GM19395 (cell line): ENCODE data around the gene CCDC102B.
"Not testable (repeated sequence)": the region's sequence is repeated elsewhere in the genome, so short reads cannot be mapped to it uniquely, and the experiment has no call there.

Experiments used
- ATAC-seq: cut with Tn5 transposase; IDR thresholded peaks from one replicate; pipeline ENCODE4 v1.9.1; 2021; ENCODE audit warnings: mild to moderate bottlenecking, moderate library complexity; ENCODE audit not compliant: unreplicated experiment

Gene CCDC102B

DNA sequence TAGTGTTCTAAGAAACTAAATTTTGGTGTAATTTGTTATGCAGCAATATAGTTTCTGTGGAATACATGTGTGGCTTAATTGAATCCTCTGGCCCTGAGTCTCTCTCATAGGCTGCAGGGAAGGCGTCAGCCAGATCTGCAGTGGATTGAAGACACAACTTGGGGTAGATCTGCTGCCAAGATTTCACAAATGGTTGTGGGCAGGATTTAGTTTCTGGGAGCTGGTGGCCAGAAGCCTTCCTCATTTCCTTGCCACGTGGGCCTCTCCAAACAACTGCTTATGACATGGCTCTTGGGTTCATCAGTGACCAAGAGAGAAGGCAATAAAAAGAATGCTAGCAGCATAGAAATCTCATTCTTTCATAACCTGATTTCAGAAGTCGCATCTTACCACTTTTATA lies 28.2 kb downstream of the CCDC102B start:
- ATAC-seq, result no peak

DNA sequence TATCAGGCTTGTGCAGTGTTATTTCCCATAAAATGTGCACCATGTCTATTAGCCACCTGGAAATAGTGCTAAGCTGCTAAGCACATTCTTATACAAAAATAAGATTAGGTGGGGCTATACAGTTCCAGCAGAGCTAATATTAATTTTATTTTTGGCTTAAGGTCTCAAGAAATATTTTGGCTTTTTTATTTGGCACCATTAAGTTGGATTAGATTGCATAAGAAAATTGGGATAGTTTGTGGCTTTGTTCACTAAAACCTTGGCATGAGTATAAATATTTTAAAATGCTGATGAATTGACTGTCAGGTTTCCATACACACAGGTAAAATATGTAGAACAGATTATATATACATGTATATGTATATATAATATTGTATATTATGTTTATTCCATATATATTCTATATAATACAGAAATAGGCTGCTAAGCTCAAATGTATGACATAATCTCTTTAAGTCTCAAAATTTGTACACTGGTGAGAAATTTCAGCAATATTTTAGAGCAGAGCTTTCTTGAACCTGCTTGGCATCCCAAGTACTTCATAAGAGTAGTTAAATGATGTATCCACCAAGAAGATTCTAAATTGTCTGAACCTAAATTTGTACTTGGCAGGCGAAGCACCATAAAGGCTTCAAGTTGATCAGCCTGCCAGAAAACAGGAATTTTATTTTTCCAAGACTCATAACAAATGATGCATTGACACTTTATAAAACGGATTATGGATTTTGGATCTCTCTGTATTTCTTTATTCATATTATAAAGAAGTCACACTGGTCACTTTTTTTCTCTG lies 32.6 kb downstream of the CCDC102B start:
- no peak for ATAC-seq

DNA sequence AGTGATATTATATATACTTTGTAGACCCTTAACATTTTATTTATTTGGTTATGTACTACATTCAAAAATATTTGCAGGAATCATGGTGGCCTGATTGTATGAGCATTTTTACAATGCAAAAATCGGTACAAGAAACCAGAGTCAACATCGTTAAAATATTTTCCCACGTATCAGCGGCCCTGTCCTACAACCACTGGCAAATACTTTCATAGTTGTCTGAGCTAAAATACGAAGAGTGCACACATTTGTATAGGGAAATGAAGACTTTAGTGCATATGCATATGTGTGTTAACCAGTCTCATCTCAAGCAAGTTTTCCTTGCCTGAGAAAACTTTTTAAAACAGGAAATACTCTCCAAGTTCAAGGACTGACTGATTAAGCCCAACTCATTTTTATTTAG lies 35.9 kb downstream of the CCDC102B start:
- ATAC-seq, result no peak

GRCh38 chr18:68837665-68838451 lies 40.0 kb downstream of the CCDC102B start:
- ATAC-seq, result no peak

DNA sequence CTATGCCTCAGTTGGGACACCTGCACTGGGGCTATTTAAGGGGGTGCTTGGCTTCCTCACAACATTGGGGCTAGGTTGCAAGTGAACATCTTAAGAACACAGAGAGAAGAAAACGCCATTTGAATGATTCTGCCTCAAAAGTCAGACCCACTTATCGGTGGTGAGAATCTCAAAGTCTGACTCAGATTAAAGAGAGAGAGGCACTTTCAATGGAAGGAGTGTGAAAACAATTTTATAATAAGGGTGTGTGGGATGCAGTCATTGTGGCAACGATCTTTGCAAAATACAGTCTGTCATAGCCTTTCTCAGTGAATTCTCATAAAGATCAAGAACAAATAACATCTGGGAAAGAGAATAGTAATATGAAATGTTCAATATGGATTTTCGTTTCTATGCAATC lies 41.8 kb downstream of the CCDC102B start:
- ATAC-seq, result no peak

GRCh38 chr18:68840554-68841263 lies 42.8 kb downstream of the CCDC102B start:
- no peak for ATAC-seq

GRCh38 chr18:68841301-68841700 lies 43.4 kb downstream of the CCDC102B start:
- no peak for ATAC-seq

GRCh38 chr18:68842951-68843350 lies 45.1 kb downstream of the CCDC102B start:
- no peak for ATAC-seq

DNA sequence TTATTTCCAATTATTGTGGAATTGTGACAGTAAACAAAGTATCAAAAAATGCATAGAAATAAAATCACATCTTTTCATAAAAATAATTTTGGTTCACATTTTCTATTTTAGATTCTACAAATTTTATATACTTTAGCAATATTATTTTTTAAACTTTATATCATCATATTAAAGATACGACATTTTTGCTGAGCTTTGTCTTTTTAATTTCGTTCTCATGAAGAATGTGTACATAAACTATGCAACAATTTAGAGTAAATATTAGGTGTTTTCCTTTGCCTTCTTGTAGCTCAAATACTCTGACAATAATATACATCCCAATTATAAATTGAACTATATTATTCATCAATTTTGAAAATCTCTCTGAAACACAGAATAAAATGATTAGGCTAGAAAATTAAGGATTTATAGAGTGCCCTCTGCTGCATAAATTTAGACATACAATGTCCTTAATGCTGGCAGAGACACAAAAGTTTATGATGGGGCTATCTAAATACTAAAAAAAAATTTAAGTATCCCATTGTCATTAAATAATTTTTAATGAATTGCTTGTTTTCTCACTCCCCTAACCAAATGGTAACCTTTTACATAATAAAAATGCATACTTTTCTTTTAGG lies 45.7 kb downstream of the CCDC102B start:
- ATAC-seq, result no peak

DNA sequence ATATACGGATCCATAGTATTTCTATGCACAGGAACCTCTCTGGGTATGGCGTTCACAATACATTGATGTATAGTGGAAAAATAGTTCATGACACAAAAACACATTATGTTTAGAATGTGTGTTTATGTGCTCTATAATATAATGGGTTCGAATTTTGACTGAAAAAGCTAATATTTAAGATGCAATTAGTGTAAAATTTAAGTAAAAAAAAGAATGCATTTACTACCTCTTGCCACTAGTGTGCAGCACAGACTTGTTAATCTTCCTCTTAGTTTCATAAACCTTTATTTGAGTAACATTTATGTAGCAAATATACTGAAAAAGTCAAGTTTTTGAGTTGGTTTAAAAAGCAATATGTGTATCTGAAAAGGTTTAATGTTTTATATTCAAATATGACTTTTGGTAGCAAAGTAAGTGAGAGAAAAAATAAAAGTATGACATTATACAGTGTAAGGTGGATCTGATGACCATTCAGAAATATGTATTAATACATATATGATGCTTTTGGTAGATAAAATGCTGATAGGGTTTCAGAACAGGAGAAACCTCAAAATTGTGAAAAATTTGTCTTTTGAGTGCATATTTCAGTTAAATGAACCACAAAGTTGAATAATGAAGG lies 49.4 kb downstream of the CCDC102B start:
- ATAC-seq, result peak; percentile 76

- ATAC-seq, result no peak
These were observed 50.4 kb downstream of the CCDC102B start for GRCh38 chr18:68848242-68848641.

DNA sequence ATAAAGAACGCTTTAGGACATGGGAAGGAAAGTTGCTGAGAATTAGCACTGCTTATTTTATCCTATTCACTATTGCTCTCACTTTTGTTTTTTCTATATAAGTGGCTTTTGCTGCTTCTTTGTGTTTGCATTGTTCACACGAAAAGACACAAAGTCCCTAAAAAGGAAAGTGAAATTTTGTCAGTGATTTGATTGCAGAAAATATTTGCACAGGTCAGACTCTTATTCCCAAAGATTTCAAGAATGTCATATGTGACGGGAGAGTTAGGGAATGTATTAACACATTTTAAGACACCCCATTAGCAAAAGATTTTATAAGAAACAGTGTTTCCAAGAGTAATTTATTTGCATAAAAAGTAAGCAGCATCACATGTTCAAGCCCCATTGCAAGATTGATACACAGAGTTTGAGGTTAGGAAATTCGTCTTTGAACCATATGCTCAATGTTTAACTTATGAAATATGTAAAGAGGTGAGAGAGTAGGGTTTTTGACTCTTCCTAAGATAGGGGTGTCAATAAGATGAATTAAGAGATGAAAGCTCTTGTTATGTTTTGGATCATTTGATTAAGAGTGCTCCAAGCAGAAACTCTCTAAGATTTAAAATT lies 57.0 kb downstream of the CCDC102B start:
- ATAC-seq, result no peak

DNA sequence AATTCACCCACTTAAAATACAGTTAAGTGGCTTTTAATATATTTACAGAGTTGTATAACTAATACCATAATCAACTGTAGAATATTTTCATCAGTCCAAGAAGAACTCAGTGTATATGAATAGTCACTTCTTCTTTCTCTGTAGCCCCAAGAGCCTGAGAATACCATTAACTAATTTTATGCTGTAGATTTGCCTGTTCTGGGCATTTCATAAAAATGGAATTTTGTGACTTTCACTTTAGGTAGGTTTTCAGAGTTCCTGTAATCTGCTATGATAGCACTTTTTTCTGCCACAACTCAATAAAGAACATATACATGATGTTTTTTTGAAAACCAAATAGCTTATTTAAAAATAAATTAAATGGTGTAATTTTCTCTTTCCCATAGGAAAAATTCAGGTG lies 57.6 kb downstream of the CCDC102B start:
- ATAC-seq, result no peak

DNA sequence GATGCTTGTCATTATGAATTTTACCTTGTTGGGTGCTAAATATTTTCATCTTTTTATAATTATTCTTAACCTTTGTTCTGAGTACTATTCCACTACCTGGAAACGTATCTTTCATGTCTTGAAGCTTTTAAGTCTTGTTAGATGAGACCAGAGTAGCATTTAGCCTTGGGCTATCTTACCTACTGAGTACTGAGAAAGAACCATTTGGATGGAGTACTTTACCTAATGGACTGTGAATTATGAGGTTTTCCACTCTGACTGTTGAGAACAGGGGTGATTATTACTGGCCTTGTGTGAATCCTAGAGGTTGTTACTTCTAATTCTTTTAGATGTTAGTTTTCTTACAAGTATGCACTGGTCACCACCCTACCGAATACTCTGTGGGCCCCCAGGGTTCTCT lies 63.5 kb downstream of the CCDC102B start:
- ATAC-seq, result no peak

DNA sequence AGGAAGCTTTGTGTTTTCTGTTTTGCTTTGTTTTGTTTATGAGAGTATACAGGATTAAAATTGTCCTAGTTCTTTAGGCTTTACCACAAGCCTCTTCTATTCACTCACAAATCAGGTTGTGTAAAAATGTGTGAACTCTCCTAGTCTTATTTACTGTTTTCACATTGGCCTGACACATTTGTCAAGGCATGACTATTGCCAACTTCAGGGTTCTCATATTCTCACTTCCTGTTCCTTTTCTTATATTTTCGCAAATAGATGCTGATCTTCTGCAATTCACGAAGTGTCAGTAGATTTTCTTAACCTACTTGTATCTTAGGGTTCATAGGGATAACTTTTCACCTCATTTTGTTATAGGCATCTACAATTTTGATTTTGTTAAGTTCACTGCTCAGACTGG lies 67.1 kb downstream of the CCDC102B start:
- no peak for ATAC-seq

DNA sequence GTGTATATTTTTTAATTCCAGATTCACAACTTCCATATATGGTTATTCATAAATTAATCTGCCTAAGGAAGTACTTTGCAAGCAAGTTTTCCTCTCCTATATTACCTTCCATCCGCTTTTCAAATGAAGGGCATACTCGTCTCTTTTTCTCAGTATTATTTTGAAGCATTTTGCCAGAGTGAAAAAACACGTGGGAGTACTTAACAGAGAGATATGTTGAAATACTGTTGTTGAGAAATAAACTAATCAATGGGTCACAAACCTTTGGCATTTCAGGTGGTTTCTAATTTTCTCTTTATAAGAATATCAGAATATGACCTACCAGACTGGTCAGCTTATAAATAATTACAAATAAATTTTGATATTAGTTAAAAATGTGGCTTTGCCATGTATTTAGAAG lies 67.6 kb downstream of the CCDC102B start:
- no peak for ATAC-seq

GRCh38 chr18:68873003-68873402 lies 75.1 kb downstream of the CCDC102B start:
- ATAC-seq, result no peak

DNA sequence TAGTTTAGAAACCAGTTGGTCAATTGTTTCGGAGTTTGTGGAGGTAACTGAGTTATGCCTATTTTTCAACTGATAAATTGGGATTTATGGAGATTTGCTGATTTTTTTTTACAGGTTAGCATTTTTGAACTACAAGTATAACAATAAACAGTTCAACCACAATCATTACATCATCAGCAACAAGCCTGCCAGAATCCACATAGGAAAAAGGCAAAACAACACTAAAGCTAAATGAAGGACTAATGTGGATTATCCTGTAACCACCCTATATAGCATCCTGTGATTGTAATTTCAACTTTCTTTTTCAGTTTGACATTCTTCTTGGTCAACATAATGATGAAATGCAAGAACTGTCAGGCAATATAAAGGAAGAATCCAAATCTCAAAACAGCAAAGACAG lies 76.5 kb downstream of the CCDC102B start:
- no peak for ATAC-seq

GRCh38 chr18:68879947-68880346 lies 82.1 kb downstream of the CCDC102B start:
- not testable (repeated sequence) for ATAC-seq

- ATAC-seq, result no peak
These were observed 89.5 kb downstream of the CCDC102B start for GRCh38 chr18:68887410-68887809.
